NT2/D1 (cell line): ENCODE data around the gene ARFGAP2.
"Not testable (repeated sequence)": the region's sequence is repeated elsewhere in the genome, so short reads cannot be mapped to it uniquely, and the experiment has no call there.

Experiments used
- SUZ12 ChIP-seq: IDR thresholded peaks from 2 replicates; pipeline ENCODE4 v1.6.1; 2011; ENCODE audit not compliant: insufficient read length, insufficient read depth; ENCODE audit errors: extremely low read depth
- YY1 ChIP-seq: IDR thresholded peaks from 2 replicates; pipeline ENCODE4 v1.6.1; 2011; ENCODE audit not compliant: insufficient read length, insufficient read depth

- not testable (repeated sequence) for TF ChIP-seq SUZ12, YY1
These were observed 21.5 kb upstream of the ARFGAP2 start for GRCh38 chr11:47198161-47198560.
